HepG2 (cell line): ENCODE data around the gene PA2G4. TPM values are rescaled to one million over a fixed set of nuclear protein-coding genes. Genes with fewer than 3 reads are reported as not detected.
A peak's percentile ranks its signal among the peaks of the same experiment; 100 is the strongest.

Experiments
- HNRNPH1 ChIP-seq: fragments of 200-400 bp; formaldehyde crosslinking; optimal IDR thresholded peaks from 2 replicates; pipeline ENCODE3; 2017; ENCODE audit warnings: mild to moderate bottlenecking, low read depth, low read length
- HOXA7 ChIP-seq: sonication (generic); formaldehyde crosslinking; IDR thresholded peaks from 2 replicates; pipeline ENCODE4 v1.8.1; 2022; ENCODE audit warnings: mild to moderate bottlenecking, missing genetic modification reagents, moderate library complexity
- MAF1 ChIP-seq: sonication (generic); formaldehyde crosslinking; IDR thresholded peaks from 2 replicates; pipeline ENCODE4 v1.5.0; 2020; ENCODE audit warnings: missing genetic modification reagents, borderline replicate concordance
- NFRKB ChIP-seq: fragments of 450-650 bp; IDR thresholded peaks from 2 replicates; pipeline ENCODE4 v1.6.1; 2017
- NR3C1 ChIP-seq: sonication (generic); formaldehyde crosslinking; IDR thresholded peaks from 2 replicates; pipeline ENCODE4 v1.4.0; 2020; ENCODE audit warnings: missing genetic modification reagents
- PHF8 ChIP-seq: sonication (generic); formaldehyde crosslinking; IDR thresholded peaks from 2 replicates; pipeline ENCODE4 v1.5.0; 2020; ENCODE audit warnings: missing genetic modification reagents
- SOX13 ChIP-seq, 3 experiments: fragments of 450-650 bp in 1 of 3; sonication (generic) in 1 of 3; formaldehyde crosslinking in 1 of 3; IDR thresholded peaks in 2 of 3; conservative IDR thresholded peaks in 1 of 3; 2 replicates each; pipeline versions ENCODE4 v1.5.0 to v1.6.1; 2016 to 2020; ENCODE audit warnings: antibody characterized with exemption in 1 of 3, mild to moderate bottlenecking in 1 of 3, missing compliant biosample characterization in 1 of 3, missing genetic modification reagents in 1 of 3, moderate library complexity in 1 of 3
- ZIK1 ChIP-seq: sonication (generic); formaldehyde crosslinking; IDR thresholded peaks from 2 replicates; pipeline ENCODE4 v1.5.0; 2020; ENCODE audit warnings: mild to moderate bottlenecking, low read depth, missing genetic modification reagents, borderline replicate concordance
- ZNF124 ChIP-seq: sonication (generic); formaldehyde crosslinking; IDR thresholded peaks from 2 replicates; pipeline ENCODE4 v1.4.0; 2020; ENCODE audit warnings: missing genetic modification reagents
- ZNF3 ChIP-seq: IDR thresholded peaks from 2 replicates; pipeline ENCODE4 v1.7.0; 2017; ENCODE audit warnings: inconsistent platforms
- ZNF605 ChIP-seq: sonication (generic); formaldehyde crosslinking; IDR thresholded peaks from 2 replicates; pipeline ENCODE4 v1.8.0; 2022; ENCODE audit warnings: mild to moderate bottlenecking, missing genetic modification reagents
- ZNF672 ChIP-seq: sonication (generic); formaldehyde crosslinking; IDR thresholded peaks from 2 replicates; pipeline ENCODE4 v1.8.1; 2022; ENCODE audit warnings: missing genetic modification reagents
- polyA plus RNA-seq, 8 experiments: library from polyadenylated mRNA; depleted of rRNA in 3 of 8; stranded (reverse) in 7 of 8; unstranded in 1 of 8; fragments of >200 nt; fragmentation: Illumina TruSeq in 4 of 8; extraction: Trizol in 4 of 8; gene quantifications; 2 replicates each; pipeline versions ENCODE4 v1.2.1 to v1.2.3, GENCODE V29; 2011 to 2016; ENCODE audit warnings: low read depth in 4 of 8, missing spikeins in 1 of 8, mixed read lengths in 1 of 8; ENCODE audit not compliant: insufficient read depth in 1 of 8
- total RNA-seq, 5 experiments: library from RNA; depleted of rRNA; stranded (reverse); fragments of >200 nt; fragmentation: Illumina TruSeq; extraction: Trizol; gene quantifications; 2 replicates each; pipeline ENCODE4 v1.2.3, GENCODE V29; 2016; ENCODE audit warnings: low read depth in 1 of 5
- TF ChIP-seq, protein P1 (sequence below), 2 experiments: sonication (generic) in 1 of 2; formaldehyde crosslinking in 1 of 2; IDR thresholded peaks; 2 replicates each; pipeline versions ENCODE4 v1.6.1 to v1.9.0; 2014 to 2022; ENCODE audit warnings: antibody characterized with exemption in 1 of 2, borderline replicate concordance in 1 of 2, inconsistent platforms in 1 of 2, low read depth in 1 of 2, missing genetic modification reagents in 1 of 2
- TF ChIP-seq, protein P2 (sequence below): sonication (generic); formaldehyde crosslinking; IDR thresholded peaks from 2 replicates; pipeline ENCODE4 v1.5.0; 2020; ENCODE audit warnings: missing genetic modification reagents
- TF ChIP-seq, protein P3 (sequence below): IDR thresholded peaks from 2 replicates; pipeline ENCODE4 v1.6.1; 2012; ENCODE audit warnings: low read depth, low read length, improper control_type of control experiment
- TF ChIP-seq, protein P4 (sequence below): sonication (generic); formaldehyde crosslinking; IDR thresholded peaks from 2 replicates; pipeline ENCODE4 v1.4.0; 2020; ENCODE audit warnings: missing genetic modification reagents
- TF ChIP-seq, protein P5 (sequence below): sonication (generic); formaldehyde crosslinking; IDR thresholded peaks from 2 replicates; pipeline ENCODE4 v1.4.0; 2020; ENCODE audit warnings: low read depth, mild to moderate bottlenecking, missing genetic modification reagents

Gene PA2G4
- total and polyA plus RNA-seq, 2 of the 13 experiments (the other 11 are each of a cell fraction or from before 2014, with no cell fraction given) = 147 to 240 TPM

DNA sequence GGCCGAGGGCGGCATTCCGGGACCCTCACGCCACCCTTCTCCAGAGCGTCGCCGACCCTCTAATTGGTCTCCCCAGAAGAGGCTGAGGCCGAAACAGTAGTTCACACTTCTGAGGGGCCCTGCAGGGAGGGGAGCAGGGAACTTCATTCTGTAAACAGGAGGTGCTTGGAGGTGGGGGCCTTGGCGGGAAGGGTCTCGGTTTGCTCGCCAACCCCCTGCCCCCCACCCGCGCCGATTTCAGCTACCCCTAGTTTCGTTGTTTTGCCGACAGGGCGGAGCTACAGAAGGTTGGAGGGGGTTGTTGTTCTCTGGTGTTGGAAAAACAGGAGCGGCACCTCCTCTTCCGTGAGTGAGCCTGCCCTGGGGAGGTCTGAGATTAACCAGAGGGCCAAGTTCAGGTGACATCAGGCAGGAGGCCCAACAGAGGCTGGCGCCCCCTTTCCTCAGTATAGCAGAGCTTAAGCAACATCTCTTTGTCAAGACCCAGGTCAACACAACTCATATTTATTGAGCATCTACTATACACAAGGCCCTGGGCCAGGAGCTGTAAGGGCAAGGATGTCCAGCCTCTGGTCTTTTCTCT, 23.7 kb upstream of the PA2G4 start (continued):
- TF ChIP-seq, protein P1, sequence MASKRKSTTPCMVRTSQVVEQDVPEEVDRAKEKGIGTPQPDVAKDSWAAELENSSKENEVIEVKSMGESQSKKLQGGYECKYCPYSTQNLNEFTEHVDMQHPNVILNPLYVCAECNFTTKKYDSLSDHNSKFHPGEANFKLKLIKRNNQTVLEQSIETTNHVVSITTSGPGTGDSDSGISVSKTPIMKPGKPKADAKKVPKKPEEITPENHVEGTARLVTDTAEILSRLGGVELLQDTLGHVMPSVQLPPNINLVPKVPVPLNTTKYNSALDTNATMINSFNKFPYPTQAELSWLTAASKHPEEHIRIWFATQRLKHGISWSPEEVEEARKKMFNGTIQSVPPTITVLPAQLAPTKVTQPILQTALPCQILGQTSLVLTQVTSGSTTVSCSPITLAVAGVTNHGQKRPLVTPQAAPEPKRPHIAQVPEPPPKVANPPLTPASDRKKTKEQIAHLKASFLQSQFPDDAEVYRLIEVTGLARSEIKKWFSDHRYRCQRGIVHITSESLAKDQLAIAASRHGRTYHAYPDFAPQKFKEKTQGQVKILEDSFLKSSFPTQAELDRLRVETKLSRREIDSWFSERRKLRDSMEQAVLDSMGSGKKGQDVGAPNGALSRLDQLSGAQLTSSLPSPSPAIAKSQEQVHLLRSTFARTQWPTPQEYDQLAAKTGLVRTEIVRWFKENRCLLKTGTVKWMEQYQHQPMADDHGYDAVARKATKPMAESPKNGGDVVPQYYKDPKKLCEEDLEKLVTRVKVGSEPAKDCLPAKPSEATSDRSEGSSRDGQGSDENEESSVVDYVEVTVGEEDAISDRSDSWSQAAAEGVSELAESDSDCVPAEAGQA (IDR thresholded peaks at IDR 0.05; ENCODE audit: low read depth) = no peak
- TF ChIP-seq, protein P1 (CRISPR knock-in tag; IDR thresholded peaks at IDR 0.05; ENCODE audit: borderline replicate concordance) = no peak
- no peak; the same call in 1 of the 2 replicates for TF ChIP-seq PHF8
- TF ChIP-seq HOXA7 (CRISPR knock-in tag) = no peak
- TF ChIP-seq ZIK1 = no peak
- TF ChIP-seq, protein P2, sequence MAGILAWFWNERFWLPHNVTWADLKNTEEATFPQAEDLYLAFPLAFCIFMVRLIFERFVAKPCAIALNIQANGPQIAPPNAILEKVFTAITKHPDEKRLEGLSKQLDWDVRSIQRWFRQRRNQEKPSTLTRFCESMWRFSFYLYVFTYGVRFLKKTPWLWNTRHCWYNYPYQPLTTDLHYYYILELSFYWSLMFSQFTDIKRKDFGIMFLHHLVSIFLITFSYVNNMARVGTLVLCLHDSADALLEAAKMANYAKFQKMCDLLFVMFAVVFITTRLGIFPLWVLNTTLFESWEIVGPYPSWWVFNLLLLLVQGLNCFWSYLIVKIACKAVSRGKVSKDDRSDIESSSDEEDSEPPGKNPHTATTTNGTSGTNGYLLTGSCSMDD (CRISPR knock-in tag) = no peak
- no peak for TF ChIP-seq SOX13 (IDR thresholded peaks at IDR 0.05)
- TF ChIP-seq SOX13 (CRISPR knock-in tag; conservative IDR thresholded peaks at IDR 0.05 in 1 of 2, IDR thresholded peaks at IDR 0.05 in 1 of 2) = peak in 1 of 2 experiments; percentile 81; a peak in 2 of 4 replicates
- no peak for TF ChIP-seq HNRNPH1
- peak; percentile 47; the same call in 1 of the 2 replicates for TF ChIP-seq ZNF124 (CRISPR knock-in tag)
- TF ChIP-seq ZNF672 (CRISPR knock-in tag) = no peak
- TF ChIP-seq, protein P3, sequence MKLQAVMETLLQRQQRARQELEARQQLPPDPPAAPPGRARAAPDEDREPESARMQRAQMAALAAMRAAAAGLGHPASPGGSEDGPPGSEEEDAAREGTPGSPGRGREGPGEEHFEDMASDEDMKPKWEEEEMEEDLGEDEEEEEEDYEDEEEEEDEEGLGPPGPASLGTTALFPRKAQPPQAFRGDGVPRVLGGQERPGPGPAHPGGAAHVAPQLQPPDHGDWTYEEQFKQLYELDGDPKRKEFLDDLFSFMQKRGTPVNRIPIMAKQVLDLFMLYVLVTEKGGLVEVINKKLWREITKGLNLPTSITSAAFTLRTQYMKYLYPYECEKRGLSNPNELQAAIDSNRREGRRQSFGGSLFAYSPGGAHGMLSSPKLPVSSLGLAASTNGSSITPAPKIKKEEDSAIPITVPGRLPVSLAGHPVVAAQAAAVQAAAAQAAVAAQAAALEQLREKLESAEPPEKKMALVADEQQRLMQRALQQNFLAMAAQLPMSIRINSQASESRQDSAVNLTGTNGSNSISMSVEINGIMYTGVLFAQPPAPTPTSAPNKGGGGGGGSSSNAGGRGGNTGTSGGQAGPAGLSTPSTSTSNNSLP = no peak
- 0 out of 2 replicates have a peak, but pooled peaks have one; percentile 20 for TF ChIP-seq ZNF605 (CRISPR knock-in tag)
- no peak for TF ChIP-seq NFRKB
- TF ChIP-seq NR3C1 = no peak
- no peak; the same call in 1 of the 2 replicates for TF ChIP-seq ZNF3 (CRISPR knock-in tag)
- TF ChIP-seq, protein P4, sequence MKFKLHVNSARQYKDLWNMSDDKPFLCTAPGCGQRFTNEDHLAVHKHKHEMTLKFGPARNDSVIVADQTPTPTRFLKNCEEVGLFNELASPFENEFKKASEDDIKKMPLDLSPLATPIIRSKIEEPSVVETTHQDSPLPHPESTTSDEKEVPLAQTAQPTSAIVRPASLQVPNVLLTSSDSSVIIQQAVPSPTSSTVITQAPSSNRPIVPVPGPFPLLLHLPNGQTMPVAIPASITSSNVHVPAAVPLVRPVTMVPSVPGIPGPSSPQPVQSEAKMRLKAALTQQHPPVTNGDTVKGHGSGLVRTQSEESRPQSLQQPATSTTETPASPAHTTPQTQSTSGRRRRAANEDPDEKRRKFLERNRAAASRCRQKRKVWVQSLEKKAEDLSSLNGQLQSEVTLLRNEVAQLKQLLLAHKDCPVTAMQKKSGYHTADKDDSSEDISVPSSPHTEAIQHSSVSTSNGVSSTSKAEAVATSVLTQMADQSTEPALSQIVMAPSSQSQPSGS (CRISPR knock-in tag) = peak; percentile 94
- TF ChIP-seq MAF1 (CRISPR knock-in tag) = no peak
- TF ChIP-seq, protein P5, sequence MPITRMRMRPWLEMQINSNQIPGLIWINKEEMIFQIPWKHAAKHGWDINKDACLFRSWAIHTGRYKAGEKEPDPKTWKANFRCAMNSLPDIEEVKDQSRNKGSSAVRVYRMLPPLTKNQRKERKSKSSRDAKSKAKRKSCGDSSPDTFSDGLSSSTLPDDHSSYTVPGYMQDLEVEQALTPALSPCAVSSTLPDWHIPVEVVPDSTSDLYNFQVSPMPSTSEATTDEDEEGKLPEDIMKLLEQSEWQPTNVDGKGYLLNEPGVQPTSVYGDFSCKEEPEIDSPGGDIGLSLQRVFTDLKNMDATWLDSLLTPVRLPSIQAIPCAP (CRISPR knock-in tag) = no peak; the same call in 1 of the 2 replicates
